ENCODE results near the gene DGKK. TPM values are rescaled to one million over a fixed set of nuclear protein-coding genes. Genes with fewer than 3 reads are reported as not detected.

The DGKK gene
- total RNA-seq: not detected in 2 replicates

GRCh38 chrX:50470103-50471031 is at the start of gene DGKK:
Gene DGKK (minus strand): TSS chrX:50470825. CDS start chrX:50470678, 147 bp downstream.
- no peak for DNase-seq

- DNase-seq: no peak
These were observed 44.2 kb upstream of the DGKK start for GRCh38 chrX:50514811-50515210.

GRCh38 chrX:50497114-50497513 is 26.5 kb upstream of the DGKK start:
- no peak for DNase-seq

GRCh38 chrX:50495616-50496015 is 25.0 kb upstream of the DGKK start:
- DNase-seq: no peak

GRCh38 chrX:50492720-50493119 is 22.1 kb upstream of the DGKK start:
- DNase-seq: no peak

GRCh38 chrX:50484662-50485061 is 14.0 kb upstream of the DGKK start:
- DNase-seq: no peak

- no peak for DNase-seq
These were observed 12.7 kb upstream of the DGKK start for GRCh38 chrX:50483283-50483682.

GRCh38 chrX:50475208-50475607 is 4.6 kb upstream of the DGKK start:
- DNase-seq: no peak

- DNase-seq: no peak
These were observed 765 bp upstream of the DGKK start for GRCh38 chrX:50471390-50471789.

GRCh38 chrX:50469206-50469605 is 1.4 kb downstream of the DGKK start:
- DNase-seq: no peak

GRCh38 chrX:50459615-50460014 is 11.0 kb downstream of the DGKK start:
- DNase-seq: no peak

- no peak for DNase-seq
These were observed 12.1 kb downstream of the DGKK start for GRCh38 chrX:50458483-50458882.

- no peak for DNase-seq
These were observed 13.7 kb downstream of the DGKK start for GRCh38 chrX:50456712-50457484.

- no peak for DNase-seq
These were observed 17.8 kb downstream of the DGKK start for GRCh38 chrX:50452782-50453181.

GRCh38 chrX:50450324-50450723 is 20.3 kb downstream of the DGKK start:
- DNase-seq: no peak

- DNase-seq: peak; percentile 1
These were observed 22.1 kb downstream of the DGKK start for GRCh38 chrX:50448565-50448964.

GRCh38 chrX:50447535-50447934 is 23.1 kb downstream of the DGKK start:
- DNase-seq: no peak

GRCh38 chrX:50442426-50443116 is 28.1 kb downstream of the DGKK start:
- no peak for DNase-seq

- DNase-seq: no peak
These were observed 33.8 kb downstream of the DGKK start for GRCh38 chrX:50436797-50437196.

GRCh38 chrX:50432829-50433289 is 37.8 kb downstream of the DGKK start:
- DNase-seq: no peak

- DNase-seq: no peak
These were observed 39.0 kb downstream of the DGKK start for GRCh38 chrX:50431623-50432022.

GRCh38 chrX:50430917-50431575 is 39.6 kb downstream of the DGKK start:
- DNase-seq: no peak

All from dermis blood vessel endothelial cell (primary cell).